NCI-H526 treated with DMSO at 0.1 percent for 48 hours (cell line): ENCODE data around the gene FRAS1.
"Not testable (repeated sequence)": the region's sequence is repeated elsewhere in the genome, so short reads cannot be mapped to it uniquely, and the experiment has no call there.

Source experiments
- DNase-seq: peaks from one replicate; lab custom pipeline; 2025; lab: John Stamatoyannopoulos, UW

FRAS1 gene

DNA sequence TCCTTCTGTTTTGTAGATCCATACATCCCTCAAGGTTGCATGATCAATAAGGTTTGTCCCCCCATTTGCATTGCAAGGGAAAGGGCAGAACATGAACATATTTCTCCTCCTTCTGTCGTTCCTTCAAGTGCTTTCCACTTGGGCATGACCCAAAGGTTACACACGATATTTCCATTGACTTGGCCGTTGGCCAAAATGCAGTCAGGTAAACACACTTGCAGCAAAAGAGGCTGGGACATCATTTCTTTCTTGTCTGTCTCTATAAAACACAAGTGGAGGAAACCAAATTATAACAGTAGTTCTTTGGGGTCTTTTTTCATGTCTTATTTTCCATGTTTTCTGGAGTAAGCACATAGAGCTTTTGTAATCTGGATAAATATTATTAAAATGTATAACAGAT lies 156.1 kb downstream of the FRAS1 start:
- no peak for DNase-seq

DNA sequence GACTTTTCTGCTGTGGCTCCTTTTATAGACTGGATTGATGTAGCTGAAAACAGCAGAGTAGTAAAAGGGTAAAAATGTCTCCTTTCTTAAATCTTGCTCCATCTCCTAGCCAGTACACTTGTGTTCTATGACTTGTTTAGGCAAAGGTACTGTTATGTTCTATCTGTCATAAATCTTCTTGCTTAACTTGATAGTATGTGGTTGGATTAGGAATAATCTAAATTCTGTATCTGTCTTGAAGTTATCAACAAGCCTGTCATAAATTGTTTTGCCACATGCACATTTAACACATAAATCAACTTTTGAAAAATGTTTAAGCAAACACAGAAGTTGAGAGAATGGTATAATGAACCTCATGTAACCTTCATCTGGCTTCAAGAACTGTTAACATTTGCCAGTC lies 157.0 kb downstream of the FRAS1 start:
- no peak for DNase-seq

DNA sequence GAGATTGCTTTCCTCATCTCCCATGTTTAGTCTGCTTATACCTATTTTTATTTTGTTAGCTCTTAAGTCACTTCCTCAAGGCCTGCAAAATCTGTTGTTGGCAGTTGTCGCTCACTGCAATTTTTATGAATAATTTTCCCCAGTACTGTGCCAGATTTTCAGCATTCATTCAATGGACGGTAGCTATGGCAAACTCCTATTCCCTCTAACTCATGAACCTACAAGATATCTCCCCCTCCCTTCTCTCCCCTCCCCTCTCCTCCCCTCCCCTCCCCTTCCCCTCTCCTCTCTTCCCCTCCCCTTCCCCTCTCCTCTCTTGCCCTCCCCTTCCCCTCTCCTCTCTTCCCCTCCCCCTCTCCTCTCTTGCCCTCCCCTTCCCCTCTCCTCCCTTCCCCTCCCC lies 160.4 kb downstream of the FRAS1 start:
- DNase-seq: no peak

DNA sequence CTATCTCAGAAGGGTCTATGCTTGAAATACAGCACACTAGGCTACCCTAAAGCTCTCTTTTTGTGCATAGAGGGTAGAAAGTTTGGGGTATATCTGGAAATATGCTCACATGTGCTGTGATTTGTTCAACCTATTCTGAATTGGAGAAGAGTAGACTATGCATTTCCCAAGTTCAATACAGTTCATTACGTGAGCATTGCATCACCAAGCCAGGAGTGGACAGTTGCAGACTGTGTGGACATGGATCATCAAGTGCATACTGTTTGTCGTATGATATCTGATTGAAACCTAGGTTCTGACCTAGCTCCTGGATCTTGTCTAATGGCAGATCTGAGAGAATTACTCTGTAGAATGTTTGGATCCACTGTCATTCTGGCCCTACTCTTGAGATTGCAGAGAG lies 161.1 kb downstream of the FRAS1 start:
- DNase-seq: no peak

DNA sequence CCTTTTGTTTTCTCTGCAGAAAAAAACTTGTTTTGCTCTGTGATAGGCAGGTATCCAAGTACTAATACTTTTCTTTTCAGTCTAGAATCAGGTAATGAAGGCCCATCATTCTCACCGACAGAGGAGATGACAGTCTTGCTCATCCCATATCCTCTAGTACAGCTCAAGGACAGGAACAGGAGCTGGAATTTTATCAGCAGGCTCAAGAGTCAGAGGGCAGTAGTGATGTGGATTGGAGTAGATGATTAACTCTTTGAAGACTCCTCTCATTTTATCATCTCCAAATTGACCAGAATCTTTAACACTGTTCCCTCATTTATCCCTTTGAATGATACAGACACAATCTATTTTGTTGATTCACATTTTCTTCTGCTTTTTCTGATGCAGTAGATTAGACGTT lies 162.7 kb downstream of the FRAS1 start:
- DNase-seq: no peak

DNA sequence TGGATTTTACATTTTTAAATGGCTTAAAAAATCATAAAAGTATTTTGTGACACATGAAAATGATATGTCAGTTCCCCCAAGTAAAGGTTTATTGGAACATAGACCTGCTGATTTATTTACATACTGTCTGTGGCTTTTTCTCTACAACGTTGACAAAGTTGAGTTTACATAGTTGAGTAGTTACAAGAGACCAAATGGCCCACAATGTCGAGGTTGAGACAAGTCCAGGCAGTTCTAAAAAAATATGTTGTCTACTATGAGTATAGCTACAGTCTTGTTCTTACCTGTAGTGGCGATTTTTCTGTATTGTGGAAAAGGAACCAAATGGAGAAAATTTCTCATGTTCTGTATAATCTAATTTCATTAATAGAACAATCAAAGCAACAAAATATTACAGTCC lies 163.2 kb downstream of the FRAS1 start:
- no peak for DNase-seq

DNA sequence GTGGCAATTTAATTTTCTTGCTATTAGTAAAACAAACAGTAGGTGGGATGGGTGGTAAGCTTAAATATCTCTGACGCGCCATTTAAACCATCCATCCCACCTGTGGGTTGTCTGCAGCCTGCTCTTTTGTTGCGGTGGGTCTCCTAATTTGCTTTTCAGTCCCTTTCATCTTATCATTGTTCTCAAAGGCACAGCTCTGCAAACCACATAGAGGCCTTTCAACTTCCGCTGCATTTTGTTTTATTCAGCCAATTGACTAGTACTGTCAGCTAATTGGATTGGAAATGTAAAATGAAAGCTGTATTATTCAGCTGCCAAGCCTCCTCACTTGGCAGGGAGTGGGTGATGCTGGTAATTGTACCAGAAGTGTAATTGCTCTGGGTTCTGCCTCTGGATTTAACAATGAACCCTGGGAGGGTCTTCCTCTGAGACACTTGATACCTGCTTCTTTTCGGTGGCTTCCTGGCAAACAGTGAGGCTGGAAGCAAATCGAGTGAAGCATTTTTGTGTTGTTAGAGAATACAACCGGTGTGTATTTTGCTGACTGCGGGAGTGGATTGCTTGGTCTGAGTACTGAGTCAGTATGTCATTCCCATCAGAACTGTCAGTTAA lies 165.6 kb downstream of the FRAS1 start:
- no peak for DNase-seq

DNA sequence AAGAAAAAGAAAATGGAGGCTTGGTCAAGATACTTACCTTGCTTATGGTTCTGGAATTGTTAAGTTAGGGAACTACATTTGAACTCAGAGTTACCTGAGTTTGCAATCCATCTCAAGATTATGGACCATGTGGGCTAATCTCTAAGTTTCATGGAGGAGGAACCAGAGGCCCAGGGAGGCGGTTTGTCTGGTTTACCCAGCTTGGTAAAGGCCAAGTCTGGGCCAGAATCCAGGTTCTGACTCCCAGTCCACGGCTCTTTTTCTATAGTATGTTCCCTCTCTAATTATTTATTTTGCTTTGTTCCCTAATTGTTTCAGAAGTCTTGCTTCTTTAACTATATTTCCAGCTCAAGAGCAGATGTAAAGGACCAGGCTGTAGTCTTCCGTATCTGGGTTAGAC lies 168.1 kb downstream of the FRAS1 start:
- no peak for DNase-seq

DNA sequence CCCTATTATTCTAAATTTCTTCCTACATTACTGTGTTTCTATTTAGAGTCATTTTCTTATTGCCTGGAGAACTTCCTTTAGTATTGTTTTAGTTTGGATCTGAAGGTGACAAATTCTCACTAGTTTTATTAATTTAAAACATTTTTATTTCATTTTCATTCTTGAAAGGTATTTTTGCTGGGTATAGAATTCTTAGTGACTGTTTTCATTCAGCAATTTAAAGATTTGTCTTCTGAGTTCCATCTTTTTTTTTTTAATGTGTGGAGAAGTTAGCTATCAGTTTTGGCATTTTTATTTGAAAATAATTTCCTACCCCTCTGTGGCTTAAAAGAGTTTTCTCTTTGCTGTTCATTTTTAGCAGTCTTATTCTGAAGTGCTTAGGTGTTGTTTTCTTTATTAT lies 169.2 kb downstream of the FRAS1 start:
- no peak for DNase-seq

DNA sequence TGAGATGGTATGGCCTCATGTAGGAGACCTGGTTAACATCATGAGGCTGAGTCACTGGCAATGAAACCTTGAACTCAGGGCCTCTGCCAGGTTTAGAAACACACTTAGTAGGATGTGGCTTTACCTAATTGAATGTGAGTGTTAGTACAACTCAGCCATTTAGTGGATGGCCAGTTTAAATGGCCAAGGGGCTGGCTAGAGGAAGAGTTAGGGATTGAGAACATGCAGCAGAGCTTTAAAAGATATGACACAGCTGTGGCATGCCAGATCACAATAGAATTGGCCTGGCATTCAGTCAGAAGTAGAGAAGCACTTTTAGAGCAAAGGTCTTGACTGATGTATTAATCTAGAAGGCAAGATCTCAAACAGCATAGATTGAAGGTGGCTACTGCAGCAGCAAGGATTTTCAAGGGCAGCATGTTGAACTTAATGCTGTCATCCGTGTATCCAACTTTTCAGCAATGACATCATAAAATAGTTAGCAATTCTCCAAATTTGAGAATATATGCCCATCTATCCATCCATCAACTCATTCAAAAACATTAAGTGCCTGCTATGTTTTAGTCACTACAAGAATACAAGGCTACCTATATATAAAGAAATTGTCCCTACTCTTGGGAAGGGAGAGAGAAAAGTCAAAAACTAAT lies 170.4 kb downstream of the FRAS1 start:
- DNase-seq: no peak

DNA sequence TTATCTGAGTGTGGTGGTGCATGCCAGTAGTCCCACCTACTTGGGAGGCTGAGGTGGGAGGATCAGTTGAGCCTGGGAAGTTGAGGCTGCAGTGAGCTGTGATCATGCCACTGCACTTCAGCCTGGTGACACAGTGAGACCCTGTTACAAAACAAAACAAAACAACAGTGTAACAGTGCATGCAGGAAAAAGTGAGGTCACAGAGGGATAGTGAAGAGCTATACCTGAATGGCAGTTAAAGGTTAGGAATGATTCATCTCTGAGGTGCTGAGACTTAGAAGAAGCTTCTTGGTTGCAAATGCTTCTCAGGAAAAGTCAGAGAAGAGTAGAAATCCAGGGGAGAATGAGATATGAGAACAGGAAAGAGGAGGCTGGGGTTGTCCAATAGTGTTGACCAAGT lies 178.7 kb downstream of the FRAS1 start:
- no peak for DNase-seq

DNA sequence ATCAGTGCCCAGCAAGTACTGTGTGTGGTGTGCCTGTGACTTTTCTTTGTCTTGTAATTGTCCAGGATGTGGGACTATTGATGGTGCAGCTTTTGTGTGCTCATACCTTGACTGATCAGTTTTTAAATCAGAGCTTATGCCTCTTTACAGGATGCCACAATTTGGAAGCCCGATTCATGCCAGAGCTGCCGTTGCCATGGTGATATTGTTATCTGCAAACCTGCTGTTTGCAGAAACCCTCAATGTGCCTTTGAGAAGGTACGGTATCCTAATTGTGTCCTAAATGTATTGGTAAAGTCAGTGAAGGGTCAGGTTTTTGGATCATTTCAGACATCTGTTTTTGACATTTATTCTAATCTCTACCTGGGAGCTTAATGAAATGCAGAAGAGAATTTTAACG lies 180.2 kb downstream of the FRAS1 start:
- DNase-seq: no peak

DNA sequence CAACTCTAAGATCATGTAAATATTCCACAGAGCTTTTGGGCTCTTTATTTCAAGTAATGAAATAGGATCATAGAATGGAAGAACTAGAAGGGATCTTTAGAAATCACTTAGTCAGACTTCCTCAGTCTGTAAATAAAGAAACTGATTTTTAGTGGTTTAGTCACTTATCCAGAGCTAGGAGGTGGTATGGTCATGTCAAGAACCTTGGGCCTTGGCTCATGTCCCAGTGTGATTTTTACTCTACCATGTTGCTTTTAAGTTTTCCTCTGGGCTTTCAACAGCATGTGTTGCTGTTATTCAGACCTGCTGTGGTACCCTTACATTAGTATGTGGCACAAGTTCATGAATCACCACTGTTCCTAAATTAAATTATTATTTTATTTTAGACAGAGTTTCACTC lies 184.9 kb downstream of the FRAS1 start:
- no peak for DNase-seq

DNA sequence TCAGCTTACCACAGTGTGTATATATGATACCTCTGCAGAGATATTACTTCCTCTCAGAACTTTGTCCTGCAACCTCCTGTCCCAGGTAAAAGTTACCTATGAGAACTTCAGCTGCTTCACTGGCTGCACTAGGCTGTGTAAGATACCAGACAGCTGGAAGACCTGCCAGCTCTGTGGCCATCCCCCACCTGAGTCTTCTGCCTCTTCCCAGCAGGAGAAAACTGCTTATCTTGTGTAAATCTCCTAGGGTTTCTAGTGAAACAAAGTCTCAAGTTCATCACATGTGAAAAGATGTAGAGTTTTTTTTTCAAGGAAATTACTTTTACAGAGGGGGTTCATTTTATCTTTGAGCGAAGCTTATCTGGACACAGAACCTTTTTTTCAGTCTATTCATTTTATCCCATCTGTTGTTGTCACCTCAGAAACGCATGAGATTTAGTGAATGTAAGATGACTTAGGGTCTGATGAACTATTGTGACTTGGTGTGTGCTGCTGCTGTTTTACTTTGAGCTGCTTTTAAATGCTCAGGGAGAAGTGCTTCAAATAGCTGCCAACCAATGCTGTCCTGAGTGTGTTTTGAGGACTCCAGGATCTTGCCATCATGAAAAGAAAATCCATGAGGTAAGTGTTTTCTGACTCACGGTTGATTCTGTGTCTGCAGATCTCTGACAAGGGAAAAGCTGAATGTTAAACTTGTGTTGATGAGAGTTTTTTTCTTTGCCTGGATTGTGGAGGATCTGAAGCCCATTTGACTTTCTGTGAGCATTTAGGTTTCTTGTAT lies 187.8 kb downstream of the FRAS1 start:
- no peak for DNase-seq

DNA sequence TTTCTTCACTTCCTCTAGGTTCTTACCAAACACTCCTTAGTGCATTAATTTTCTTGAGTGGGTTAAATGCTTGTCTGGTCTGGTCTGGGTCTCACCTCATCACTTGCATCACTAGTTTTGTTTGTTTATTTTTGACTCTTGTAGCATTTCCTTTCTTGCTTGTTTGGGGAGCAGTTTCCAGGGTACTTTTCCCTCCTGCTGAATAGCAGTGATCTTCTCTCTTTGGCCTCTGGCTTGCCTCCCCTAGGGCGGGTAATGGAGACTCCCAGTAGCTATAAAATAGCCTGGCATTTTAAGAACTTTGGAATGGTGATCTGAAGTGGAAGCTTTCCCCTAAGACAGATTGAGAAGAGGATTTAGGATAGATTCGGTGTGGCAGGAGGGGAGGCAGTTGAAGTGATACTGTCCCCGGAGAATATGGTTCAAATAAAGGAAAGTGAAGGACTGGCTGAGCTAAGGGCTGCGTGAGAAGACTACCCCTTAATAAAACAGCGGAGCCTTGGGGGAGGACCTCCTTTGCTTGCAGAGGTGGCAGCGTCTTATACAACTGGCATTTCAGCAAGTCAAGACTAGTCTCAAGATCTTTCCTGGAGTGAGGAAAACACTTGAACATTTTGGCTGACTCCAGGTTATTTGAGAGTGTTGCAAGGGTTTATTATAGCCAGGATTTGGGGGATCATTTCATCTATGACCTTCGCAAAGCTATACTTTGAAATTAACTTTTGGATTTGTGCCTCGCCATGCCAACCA lies 190.6 kb downstream of the FRAS1 start:
- no peak for DNase-seq

DNA sequence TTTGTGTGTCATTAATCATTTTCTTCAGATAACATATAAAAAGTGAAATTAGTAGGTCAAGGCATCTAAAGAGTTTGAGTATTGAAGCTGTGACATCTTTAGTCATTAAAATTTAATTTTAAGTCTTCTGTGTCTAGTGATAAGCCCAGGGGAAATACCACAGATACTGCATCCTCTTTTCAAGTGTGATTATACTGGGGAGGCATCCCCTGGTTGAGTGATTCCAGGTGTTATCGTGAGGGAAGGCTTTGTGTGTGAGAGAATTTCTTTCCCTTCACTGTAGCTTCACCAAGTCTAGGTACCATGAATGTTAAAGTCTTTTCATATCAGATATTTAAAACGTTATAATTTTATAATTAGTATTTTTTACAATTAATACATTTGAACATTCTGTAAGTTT lies 193.4 kb downstream of the FRAS1 start:
- DNase-seq: no peak

DNA sequence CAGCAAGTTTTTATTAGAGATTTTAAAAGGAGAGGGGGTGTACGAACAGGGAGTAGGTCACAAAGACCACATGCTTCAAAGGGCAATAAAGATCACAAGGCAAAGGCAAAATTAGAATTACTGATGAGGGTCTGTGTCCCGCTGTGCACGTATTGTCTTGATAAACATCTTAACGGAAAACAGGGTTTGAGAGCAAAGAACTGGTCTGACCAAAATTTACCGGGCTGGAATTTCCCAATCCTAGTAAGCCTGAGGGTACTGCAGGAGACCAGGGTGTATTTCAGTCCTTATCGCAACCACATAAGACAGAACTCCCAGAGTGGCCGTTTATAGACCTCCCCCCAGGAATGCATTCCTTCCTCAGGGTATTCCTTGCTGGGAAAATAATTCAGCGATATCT lies 195.7 kb downstream of the FRAS1 start:
- not testable (repeated sequence) for DNase-seq

DNA sequence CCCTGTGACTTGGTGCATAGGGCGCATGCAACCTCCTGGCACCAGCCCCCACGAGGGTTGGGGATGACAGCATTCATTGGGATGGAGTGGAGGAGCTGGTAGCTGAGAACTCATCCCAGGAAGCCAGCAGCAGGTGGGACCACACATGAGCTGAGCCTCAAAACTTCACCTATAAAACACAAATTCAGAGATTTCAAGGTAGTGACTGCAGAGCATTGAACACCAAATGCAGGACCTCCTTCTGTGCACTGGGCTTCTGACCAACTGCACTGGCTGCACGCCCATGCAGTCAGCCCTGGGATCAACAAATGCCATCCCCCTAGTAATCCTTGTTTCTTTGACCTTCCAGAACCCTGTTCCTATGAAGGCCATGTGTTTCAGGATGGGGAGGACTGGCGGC lies 197.8 kb downstream of the FRAS1 start:
- no peak for DNase-seq

DNA sequence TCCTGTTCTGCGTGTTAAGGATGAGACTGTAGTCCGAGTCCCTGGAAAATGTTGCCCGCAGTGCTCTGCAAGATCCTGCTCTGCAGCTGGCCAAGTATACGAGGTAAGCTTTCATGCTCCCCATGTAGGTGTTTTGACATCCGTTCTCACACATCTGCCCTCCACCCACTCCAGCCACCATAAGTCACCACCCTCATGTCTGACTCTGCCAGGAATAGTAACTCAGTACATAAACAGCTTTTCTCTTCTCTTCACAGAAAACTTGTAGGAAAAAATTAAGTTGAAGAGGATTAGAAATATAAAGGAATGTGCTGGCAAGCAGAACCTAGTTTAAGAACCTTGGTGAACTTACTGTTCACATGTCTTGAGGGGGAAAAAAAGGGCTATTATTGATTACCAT lies 207.9 kb downstream of the FRAS1 start:
- no peak for DNase-seq

DNA sequence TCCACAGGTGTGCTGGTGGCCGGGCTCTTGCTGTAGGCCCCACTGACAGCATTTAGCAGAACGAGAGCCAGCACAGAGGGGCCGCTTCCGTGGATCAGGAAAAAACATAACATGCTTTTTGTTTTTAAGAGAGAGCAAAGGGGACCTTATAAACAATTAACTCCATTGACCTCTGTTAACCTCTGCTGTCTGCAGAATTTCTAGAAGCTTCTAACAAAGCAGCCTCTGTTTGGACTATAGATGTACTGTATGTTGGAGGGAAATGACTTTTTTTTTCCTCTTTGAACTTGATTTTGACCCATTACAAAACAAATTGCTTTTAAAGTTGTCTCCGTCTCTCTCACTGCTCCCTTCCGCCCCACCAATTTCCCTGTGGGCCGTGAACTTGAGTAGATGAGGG lies 210.7 kb downstream of the FRAS1 start:
- DNase-seq: no peak

DNA sequence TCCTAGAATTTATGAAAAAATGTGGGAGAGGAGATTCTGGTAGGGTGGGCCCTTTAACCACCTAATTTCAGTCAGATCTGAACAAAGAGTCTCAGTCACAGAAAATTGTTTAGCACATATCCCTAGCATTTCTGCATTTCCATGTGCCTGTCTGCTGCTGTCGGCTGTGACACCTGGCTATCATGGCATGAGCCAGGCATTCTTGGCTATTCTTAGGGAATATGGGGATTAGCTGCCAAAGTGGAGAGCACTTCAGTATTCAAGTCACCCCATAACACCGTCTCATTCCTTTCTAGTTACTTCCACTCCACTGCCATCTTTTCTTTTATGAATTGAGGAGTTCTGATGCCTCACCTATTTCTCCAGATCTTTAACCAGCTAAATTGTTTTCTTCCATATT lies 211.5 kb downstream of the FRAS1 start:
- DNase-seq: no peak

DNA sequence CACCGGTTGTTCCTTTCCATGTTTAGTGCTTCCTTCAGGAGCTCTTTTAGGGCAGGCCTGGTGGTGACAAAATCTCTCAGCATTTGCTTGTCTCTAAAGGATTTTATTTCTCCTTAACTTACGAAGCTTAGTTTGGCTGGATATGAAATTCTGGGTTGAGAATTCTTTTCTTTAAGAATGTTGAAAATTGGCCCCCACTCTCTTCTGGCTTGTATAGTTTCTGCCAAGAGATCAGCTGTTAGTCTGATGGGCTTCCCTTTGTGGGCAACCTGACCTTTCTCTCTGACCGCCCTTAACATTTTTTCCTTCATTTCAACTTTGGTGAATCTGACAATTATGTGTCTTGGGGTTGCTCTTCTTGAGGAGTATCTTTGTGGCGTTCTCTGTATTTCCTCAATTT lies 218.3 kb downstream of the FRAS1 start:
- DNase-seq: not testable (repeated sequence)

DNA sequence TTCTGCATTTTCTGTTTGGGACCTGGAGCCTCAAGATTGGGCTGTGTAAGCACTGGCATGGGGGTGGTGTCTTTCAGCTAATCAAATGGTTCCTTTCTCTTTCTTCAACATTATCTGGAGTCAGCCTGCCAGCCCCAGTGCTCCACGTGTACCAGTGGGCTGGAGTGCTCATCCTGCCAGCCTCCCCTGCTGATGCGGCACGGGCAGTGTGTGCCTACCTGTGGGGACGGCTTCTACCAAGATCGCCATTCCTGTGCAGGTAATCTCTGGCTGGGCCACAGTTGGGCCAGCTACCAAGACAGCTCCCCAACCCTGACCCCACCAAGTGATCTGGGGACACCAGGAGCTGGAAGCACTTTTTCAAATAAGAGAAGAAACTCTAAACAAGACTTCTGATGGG lies 229.2 kb downstream of the FRAS1 start:
- DNase-seq: no peak
